HG03432 (cell line): ENCODE data around the gene RAD51B.
"Not testable (repeated sequence)": the region's sequence is repeated elsewhere in the genome, so short reads cannot be mapped to it uniquely, and the experiment has no call there.

ENCODE experiments used
- ATAC-seq: cut with Tn5 transposase; IDR thresholded peaks from one replicate; pipeline ENCODE4 v1.9.1; 2021; ENCODE audit warnings: mild to moderate bottlenecking, moderate library complexity; ENCODE audit not compliant: unreplicated experiment

The RAD51B gene

DNA sequence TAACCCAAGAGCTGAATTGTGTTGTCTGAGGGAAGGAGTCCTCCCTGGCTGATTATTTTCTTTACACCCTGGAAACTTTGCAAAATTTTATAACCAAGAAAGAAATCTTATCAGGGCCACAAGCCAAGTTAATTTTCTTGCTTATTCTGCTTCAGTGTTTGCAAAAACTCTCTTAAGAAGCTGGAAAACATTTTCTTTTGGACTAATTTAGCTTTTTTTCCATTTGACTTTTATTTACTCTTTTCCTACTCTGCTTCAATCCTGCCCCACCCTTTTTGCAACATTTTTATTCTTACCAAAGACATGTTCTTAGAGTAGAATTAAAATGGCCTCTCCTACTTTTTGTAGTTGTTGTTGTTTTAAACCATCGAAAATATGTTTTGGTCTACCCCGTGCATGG lies 594.5 kb downstream of the RAD51B start:
- no peak for ATAC-seq

DNA sequence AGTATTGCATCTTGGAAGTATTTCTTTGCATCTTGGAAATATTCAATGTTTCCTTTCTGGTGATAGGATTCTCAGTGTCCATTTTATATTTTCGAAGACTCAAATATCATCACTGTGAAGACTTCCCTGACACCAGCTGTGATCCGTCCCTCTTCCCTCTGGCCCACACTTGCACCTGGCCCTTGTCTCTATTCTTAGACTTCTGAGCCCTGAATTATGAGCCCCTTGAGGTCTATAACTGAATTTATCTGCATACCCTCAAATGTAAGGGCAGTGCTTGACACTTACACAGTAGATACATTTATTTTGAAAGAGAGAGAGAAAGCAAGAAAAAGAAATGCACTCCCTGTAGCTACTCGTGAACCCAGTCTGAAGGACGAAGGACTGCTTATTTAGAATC lies 596.6 kb downstream of the RAD51B start:
- no peak for ATAC-seq

DNA sequence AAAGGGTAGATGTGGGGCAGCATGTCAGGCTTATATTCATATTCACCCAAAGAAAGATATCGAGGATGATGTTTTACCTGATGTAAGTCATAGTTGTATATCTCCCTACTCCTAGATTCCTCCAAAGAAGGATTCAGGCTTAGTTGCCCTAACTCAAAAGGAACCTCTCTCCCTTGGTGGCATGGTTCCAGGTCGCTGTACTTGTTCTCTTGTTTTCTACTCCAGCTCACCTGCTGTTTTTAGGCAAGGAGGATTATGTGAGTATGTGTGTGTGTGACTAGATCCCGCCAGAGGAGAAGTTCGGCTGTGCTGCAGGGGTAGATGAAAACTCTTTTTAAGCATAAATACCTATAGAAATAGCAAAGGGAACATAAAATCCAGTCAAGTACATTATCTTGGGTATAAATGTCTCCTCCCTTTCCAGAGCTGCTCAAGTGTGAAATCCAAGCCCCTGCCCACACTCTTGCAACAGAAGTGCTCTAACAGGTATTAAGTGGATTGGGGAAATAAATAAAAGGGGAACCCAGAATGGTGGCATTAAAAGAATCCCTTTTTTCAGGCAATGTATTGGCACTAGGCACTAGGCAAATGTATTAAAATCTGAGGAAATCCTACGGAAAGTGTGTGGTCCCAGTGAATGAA lies 597.6 kb downstream of the RAD51B start:
- no peak for ATAC-seq

DNA sequence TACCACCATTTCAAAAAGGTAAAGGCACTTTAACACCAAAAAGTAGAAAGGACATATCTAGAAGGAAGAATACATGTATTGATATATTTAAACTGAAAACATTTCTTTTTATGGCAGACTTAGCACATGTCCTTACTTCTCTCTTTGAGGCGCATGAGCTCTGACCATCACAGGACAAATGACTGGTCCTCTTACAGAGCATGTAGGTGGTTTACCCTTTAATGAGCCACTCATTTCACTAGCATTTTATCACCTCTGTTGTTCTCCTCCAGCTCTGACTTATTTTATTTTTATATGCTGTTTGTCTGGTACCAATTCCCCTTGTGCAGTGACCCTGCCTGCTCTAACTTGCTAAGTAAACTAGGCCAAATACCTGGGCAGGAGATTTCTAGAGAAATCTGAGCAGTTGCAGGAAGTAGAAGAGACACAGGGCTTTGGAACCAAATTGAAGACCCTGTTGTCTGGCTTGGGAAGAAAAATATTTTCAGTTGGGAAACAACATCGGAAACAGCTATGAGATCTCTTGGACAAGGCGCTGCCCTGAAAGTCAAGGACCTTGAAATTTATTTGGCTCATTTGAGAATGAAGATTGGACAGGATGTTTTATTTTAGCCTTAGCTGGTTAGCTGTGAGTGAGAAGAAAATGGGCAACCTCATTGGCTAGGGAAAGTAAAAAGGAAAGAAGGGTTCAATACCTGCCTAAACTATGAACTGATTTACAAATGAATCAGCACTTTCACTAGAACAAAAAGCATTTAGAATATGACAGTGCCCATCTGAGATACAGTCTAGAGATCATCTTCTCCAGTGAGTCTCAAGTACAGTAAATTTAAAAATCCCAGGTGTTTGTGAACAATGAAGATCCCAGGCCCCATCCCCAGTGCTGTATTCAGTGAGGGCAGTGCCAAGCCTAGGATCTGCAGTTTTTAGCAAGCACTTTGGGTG lies 598.9 kb downstream of the RAD51B start:
- no peak for ATAC-seq

GRCh38 chr14:68420350-68420749 lies 600.8 kb downstream of the RAD51B start:
- ATAC-seq, result no peak

DNA sequence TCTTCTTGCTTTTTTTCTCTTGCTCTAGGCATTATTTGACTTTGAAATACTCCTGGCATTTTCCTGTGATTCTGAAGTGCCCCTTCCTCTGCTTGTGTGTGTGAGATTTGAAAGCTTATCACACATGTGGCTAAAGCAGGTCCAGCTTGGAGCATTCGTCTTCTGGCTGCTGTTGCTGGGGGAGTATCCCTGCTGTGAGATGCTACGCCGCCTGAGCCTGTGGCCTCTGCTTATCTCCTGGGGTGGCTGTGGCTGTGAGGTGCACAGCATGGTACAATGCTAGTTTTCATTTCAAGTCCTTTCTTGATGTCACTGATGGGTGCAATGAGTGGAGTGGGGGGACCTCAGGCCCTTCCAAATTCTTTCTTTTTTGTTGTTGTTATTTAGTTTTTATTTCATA lies 601.5 kb downstream of the RAD51B start:
- no peak for ATAC-seq

DNA sequence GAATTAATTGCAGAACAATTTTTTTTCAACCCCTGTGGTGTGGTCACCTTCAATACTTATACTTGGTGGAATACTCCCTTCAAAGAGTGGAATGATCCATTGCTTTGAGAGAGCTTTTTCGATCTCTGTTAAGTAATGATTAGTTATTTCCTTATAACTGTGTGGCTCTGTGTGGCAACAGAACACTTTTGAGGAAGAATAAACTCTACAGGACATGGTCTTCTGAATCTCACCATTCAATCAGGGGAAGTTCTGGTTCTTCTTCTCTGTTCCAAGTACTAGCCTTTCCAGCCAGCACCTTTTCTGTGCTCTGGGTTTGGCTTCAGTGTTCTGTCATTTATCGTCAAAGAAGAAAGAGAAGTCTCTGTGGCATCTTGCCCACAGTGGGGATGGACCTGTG lies 604.1 kb downstream of the RAD51B start:
- no peak for ATAC-seq

GRCh38 chr14:68424443-68425172 lies 605.0 kb downstream of the RAD51B start:
- ATAC-seq, result no peak

- no peak for ATAC-seq
Measured at GRCh38 chr14:68426661-68427549, 607.3 kb downstream of the RAD51B start.

DNA sequence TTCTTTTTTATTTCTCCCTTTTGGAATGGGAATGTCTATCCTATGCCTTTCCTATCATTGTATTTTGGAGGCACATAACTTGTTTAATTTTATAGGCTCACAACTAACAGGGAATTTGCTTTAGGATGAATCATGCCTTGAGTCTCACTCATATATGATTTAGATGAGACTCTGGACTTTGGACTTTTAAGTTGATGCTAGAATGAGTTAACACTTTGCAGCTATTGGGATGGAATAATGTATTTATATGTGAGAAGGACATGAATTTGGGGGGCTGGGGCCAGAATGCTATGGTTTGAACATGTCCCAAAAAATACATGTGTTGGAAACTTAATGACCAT lies 607.9 kb downstream of the RAD51B start:
- ATAC-seq, result no peak

GRCh38 chr14:68428900-68429299 lies 609.3 kb downstream of the RAD51B start:
- not testable (repeated sequence) for ATAC-seq

- ATAC-seq, result not testable (repeated sequence)
Measured at GRCh38 chr14:68434173-68434572, 614.6 kb downstream of the RAD51B start.

GRCh38 chr14:68435631-68436030 lies 616.1 kb downstream of the RAD51B start:
- ATAC-seq, result not testable (repeated sequence)

DNA sequence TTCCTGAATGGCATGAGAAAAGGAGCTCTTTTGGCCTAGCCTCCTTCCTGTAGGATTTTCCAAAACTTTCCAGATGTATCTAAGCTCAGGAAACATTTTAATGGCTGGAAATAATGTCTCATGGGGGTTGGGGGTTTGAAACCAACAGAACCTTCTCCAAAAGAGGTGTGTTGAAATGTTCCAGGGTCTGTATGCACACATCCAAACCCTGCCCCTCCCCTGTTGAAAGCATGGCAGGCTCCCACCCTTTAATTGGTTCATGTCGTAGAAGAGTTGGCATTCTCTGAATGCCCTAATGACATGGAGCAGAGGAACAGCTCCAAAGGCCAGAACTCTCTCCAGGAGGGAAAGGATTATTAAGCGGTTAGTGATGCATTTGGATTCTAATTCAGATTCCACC lies 620.1 kb downstream of the RAD51B start:
- no peak for ATAC-seq

DNA sequence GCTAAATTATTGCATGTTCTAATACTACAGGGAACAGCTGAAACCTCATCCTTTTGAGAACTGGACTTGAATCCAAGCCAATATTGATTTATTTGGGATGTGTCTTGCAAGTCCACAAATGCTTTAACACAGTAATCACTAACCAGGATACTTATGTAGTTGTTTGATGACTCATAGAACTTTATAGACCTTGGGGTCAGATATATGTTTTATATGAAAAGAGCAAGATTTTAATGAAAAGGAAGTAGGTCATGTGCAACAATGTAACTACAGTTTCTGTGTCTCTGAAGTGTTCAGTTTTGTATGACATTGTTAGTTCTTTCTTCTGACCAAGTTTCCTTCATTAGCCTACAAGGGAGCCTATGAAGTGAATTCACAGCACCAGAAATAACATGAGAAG lies 621.2 kb downstream of the RAD51B start:
- no peak for ATAC-seq

- no peak for ATAC-seq
Measured at GRCh38 chr14:68441542-68441941, 622.0 kb downstream of the RAD51B start.

- no peak for ATAC-seq
Measured at GRCh38 chr14:68442828-68443629, 623.5 kb downstream of the RAD51B start.

DNA sequence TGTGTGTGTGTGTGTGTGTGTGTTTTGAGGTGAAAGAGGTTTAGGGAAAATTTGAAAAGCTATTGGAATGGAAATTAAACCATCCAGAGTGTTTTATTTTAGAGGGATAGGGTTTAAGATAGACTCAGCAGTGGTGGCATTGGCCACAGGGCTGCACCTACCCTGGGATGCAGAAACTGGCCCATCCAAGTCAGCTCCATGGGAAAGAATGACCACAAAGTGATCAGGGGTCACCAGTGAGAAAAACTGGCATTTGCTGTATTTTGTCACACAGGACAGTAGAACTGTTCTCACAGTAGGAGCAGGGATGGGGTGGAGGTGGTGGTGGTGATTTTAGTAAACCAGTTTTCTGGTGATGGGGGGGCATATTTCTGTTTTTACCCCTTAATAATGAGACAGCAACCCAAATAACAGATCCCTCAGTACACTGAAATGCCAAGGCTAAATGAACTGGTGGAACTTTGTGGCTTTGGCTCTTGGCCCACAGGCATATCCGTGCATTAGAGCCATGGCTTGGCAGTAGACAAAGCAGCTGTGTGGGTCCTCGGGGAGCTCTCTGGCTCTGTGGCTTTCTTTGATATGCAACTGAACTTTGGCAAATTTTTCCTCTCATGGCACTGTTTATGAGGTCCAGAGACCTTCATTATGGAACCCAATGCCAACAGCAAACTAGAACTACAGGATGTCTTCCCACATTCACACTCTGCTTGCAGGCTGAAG lies 625.0 kb downstream of the RAD51B start:
- ATAC-seq, result no peak
